HuH-7 (cell line): ENCODE data around the gene VRK3.
"Not testable (repeated sequence)": the region's sequence is repeated elsewhere in the genome, so short reads cannot be mapped to it uniquely, and the experiment has no call there.

Experiments
- DNase-seq: peaks from one replicate; pipeline ENCODE4 v3.0.0; 2011; ENCODE audit warnings: low spot score

VRK3 gene

DNA sequence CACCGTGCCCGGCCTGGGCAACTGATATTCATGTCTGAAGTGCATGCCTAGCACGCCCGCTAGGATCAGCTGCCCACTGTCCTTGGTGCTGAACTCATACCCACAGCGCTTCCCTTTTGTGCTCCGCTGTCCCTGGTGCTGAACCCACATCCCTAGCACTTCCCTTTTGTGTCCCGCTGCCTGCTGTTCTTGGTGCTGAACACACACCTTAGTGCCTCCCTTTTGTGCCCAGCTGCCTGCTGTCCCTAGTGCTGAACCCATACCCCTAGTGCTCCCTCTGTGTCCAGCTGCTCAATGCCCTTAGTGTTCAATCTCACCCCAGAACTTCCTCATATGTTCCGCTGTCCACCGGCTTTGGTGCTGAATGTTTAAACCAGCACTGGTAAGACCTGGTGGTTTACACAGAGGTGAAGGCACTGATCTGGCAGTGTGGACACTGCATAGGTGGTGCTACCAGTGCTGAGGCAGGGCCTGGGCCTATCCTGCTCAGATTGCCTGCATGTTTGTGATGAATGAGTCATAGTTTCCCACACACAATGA lies 37.9 kb downstream of the VRK3 start:
- peak; percentile 74 for DNase-seq

GRCh38 chr19:49986354-49986753 lies 38.8 kb downstream of the VRK3 start:
- no peak for DNase-seq

- DNase-seq: no peak
Measured at GRCh38 chr19:49985871-49986270, 39.3 kb downstream of the VRK3 start.

- no peak for DNase-seq
Measured at GRCh38 chr19:49984491-49984890, 40.7 kb downstream of the VRK3 start.

DNA sequence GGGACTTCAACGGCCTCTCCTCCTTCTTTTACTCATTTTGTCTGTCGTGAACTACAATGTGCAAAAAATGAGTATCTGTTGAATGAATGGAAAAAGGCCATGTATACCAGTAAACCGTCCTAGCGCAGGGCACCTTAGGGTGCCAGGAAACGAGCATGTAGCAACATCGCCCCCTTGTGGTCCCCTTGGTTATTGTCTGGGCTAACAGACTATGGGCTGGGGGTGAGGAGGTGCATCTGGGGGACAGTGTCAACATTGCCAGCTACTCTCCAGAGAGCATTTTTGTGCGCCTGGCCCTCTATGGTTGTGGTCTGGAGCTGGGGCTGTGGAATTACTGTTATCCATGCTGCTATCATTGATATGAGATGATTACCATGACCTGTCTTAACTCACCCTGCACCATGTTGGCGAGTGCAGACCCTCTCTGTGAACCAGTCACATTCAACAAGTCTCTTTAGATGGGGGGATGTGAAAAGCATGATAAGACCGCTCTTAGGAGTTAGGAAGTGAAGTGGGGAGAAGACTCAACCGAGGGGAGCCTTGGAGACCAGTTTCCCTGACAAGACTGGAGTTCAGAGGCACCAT lies 41.4 kb downstream of the VRK3 start:
- peak; percentile 64 for DNase-seq

- no peak for DNase-seq
Measured at GRCh38 chr19:49981603-49982593, 43.3 kb downstream of the VRK3 start.

DNA sequence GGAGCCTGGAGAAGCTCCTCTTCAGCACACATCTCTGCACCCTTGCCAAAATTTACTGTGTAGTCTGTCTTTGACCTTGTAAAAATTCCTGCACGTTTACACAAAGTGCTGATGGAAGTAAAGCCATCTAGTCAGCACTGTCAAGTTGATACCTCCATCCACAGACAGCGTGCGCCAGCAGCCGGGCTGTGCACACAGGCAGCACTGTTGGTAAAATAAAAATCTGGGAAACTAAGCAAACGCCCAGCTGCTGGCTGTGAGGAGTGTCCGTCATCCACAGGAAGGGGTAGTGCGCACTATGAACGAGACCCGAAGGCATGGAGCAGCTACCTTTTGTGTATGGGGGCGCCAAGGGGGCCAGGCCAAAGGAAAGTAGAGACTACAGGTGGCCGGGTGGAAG lies 46.8 kb downstream of the VRK3 start:
- no peak for DNase-seq

GRCh38 chr19:49977881-49978280 lies 47.3 kb downstream of the VRK3 start:
- DNase-seq: no peak

GRCh38 chr19:49977076-49977475 lies 48.1 kb downstream of the VRK3 start:
- no peak for DNase-seq

DNA sequence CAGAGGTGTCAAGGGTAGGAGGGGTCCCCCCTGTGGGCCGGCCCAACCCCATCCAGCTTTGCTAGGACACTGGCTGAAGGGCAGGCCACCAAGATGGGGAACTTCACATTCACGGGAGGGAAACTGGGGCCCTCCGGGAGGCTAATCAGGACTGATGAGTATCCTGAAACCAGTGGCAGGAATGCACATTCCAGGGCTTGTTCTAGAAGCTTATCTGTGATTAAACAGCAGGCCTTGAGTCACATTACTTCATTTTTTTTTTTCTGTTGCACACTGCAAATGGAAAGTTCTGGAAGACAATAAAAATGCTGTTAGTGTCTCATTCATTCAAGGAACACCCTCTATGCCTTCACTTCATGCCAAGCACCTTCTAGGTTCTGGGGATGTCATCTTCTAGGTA lies 48.7 kb downstream of the VRK3 start:
- DNase-seq: no peak

DNA sequence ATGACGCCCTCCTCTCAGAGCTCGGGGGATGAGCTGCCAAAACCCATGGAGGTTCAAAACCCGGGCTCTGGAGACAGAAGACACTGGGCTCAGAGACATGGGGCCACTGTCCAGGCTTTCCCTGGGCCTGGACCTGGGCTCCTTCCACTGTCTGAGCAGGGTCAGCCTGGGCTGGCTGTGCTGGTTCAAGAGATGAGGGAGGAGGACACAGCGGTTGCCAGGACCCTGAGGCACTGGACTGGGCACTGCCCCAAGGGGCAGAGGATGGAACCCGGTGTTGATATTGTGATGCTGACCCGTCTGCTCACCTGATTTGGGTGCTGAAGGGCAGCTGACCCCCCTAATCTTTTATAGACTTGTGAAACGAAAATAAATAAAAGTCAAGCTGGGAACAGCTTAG lies 50.1 kb downstream of the VRK3 start:
- DNase-seq: no peak

- DNase-seq: no peak
Measured at GRCh38 chr19:49973987-49974386, 51.2 kb downstream of the VRK3 start.

- no peak for DNase-seq
Measured at GRCh38 chr19:49972841-49973240, 52.3 kb downstream of the VRK3 start.

DNA sequence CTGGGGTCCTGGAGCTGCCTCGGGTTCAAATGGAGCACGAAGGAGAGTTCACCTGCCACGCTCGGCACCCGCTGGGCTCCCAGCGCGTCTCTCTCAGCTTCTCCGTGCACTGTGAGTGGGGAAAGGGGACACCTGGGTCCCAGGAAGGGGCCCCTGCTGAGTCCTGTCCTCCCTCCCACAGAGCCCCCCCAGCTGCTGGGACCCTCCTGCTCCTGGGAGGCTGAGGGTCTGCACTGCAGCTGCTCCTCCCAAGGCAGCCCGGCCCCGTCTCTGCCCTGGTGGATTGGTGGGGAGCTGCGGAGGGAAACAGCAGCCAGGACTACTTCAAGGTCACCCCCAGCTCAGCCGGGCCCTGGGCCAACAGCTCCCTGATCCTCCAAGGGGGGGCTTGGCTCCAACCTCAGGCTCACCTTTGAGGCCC lies 53.2 kb downstream of the VRK3 start:
- no peak for DNase-seq

GRCh38 chr19:49969355-49969754 lies 55.8 kb downstream of the VRK3 start:
- not testable (repeated sequence) for DNase-seq

DNA sequence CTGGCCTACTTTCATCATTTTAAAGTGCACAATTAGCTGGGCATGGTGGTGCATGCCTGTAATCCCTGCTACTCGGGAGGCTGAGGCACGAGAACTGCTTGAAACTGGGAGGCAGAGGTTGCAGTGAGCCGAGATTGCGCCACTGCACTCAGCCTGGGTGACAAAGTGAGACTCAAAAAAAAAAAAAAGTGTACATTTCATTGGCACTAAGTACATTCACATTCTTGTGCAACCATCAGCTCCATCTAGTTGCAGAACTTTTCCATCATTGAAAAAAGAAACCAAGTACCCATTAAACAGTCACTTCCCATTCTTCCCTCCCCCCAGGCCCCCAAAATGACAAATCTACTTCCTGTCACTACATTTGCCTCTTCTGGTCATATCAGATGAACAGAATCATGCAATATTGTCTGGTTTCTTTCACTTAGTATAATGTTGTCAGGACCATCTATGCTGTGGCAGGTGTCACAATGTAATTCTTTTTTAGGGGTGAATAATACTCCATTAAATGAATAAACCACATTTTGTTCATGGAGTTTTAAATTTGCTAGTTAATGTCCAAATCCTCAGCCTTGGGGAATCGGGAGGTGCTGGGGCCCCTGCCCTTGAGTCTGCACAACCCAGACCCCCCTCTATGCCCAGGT lies 56.8 kb downstream of the VRK3 start:
- DNase-seq: no peak

DNA sequence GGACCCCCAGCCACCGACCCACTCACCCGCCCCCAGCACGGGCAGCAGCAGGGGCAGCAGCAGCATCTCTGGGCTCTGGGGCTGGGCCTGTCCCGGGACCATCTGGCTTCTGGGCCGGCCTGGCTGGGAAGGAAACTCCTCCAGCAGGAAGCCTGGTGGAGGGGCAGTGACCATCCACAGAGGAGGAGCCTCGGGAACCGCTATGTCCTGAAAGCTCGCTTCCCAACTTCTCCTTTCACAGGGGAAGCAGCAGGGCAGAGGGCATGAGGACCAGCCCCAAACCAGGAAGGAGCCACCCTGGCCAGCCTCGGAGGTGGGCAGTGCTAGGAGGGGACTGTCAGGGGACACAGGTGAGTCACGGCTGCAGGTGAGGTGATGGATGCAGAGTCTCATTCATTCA lies 64.2 kb downstream of the VRK3 start, which contains the start of gene SIGLEC11:
TSS of gene SIGLEC11 (minus strand) at position 193 of the 400 bp plus-strand sequence. CDS start at position 102, 91 bp downstream.
- not testable (repeated sequence) for DNase-seq

GRCh38 chr19:49959892-49960291 lies 65.3 kb downstream of the VRK3 start:
- DNase-seq: not testable (repeated sequence)

DNA sequence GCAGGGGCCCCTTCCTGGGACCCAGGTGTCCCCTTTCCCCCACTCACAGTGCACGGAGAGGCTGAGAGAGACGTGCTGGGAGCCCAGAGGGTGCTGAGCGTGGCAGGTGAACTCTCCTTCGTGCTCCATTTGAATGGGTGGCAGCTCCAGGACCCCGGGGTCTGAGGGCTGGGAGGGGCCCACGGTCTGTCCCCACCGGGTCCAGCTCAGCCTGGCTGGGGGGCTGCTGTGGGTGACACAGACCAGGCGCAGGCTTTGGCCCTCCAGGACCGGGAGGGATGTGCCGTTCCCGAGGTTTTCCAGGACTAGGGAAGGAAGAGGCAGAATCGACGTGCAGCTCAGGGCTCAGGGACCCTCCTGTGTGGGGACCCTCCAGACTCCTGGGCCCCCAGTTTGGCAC lies 66.6 kb downstream of the VRK3 start:
- DNase-seq: not testable (repeated sequence)

DNA sequence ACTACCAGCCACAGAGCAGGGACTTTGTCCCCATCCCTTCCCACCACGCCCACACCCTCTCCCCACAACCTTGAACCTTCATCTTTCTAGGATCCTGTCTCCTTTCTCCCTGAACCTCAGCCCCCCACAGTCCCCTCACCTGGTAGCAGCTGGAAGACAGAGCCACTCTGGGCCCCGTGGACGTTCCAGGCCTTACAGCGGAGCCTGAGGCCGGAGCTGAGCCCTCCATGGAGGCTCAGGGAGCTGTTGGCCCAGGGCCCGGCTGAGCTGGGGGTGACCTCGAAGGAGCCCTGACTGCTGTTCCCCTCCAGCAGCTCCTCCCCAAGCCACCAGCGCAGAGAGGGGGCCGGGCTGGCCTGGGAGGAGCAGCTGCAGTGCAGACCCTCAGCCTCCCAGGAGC lies 67.0 kb downstream of the VRK3 start:
- not testable (repeated sequence) for DNase-seq

GRCh38 chr19:49957262-49957915 lies 67.8 kb downstream of the VRK3 start:
- DNase-seq: no peak

DNA sequence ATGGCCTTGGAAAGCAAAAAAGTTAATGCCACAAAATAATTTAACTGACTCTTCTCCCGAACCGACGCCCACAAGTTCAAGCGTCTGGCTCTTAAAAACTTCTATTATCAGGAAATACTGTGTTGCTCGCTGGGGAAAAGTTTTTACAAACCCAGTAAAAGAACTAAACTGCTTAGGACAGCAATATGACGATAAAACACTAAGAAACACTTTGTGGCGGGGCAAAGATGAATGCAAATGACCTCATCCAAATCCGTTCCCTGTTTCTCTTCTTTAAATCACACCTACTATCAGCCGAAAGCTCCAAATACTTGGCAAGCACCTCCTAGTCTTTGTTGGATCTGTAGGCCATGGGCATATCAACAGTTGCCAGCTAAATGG lies 69.1 kb downstream of the VRK3 start:
- DNase-seq: no peak
